Mucosa of gallbladder (tissue), 1 donor: Measurements from ENCODE around the gene MITF. TPM values are rescaled to one million over a fixed set of nuclear protein-coding genes. Genes with fewer than 3 reads are reported as not detected.
"Not testable (repeated sequence)": the region's sequence is repeated elsewhere in the genome, so short reads cannot be mapped to it uniquely, and the experiment has no call there.

Experiments
- DNase-seq: peaks from one replicate; pipeline ENCODE4 v3.0.0-alpha.2; 2020; ENCODE audit warnings: low spot score
- total RNA-seq: library from RNA; stranded (reverse); gene quantifications from one replicate; pipeline ENCODE4 v1.2.1, GENCODE V29; 2021
- donor health status: DM: no; HTN: no; CAD: no.

Gene MITF
- total RNA-seq, 1 donor from 2014 or later: 62.0 TPM

DNA sequence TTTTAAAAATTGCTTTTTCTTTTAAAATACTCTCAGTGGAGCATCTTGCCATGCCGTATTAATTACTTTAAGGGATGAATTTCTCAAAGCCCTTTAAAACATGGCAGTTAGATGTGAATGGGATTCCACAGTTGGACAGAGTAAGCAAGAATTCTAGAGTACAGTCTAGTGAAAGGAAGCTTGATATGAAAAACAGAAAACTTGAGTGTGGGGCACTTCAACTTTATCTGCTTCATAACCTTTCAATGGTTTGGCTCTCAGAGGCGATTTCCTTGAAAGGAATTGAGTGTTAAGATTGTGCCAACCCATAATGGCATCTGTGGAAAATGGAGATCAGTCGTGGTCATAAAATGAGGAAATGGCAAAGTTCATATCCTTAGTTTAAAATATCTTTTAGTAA, 132.6 kb downstream of the MITF start:
- no peak for DNase-seq

DNA sequence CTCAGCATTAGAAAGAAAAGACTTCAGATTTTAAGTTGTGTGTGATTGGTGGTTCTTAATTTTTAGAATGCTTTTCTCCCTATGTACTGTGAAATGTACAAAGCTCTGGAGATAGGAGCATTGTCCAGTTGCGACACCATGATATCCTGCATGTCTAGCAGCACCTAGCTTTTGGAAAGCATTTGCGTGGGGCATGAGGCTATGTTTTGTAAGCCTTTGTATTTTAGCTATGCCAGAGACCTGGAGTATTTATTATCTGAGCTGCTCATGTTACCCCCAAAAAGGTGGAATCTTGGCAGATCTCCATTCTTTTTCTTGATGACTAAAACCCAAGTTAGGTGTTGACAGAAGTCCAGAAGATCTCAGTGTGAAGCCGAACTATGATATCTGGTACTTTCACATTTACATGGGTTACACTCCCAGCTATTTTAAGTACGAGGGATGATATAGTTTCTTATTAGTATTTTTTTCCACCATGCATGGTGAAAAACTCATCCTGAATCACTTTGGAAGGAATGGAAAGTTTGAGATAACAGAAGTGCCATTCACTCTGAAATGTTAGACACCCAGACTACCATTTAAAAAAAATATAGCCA, 133.6 kb downstream of the MITF start:
- DNase-seq: no peak

- DNase-seq: no peak
Measured at GRCh38 chr3:69876073-69876472, 136.8 kb downstream of the MITF start.

DNA sequence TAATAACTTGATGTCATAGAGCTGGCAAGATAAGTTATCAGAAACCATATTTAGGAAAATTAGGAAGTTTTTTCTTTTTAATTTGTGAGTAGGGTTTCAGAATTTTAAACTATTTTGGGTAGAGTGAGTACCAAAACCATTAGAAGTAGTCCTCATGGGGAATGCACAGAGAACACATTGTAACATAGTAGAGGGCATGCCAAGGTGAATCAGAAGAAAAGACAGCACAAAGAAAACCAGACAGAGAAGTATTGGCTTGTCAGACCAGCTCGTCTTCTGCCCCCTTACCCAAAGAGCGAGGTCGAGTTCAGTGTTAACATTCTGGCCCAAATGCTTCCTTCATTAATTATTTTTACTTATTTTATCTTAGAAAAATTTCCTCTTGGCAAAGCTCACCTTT, 139.0 kb downstream of the MITF start:
- no peak for DNase-seq

DNA sequence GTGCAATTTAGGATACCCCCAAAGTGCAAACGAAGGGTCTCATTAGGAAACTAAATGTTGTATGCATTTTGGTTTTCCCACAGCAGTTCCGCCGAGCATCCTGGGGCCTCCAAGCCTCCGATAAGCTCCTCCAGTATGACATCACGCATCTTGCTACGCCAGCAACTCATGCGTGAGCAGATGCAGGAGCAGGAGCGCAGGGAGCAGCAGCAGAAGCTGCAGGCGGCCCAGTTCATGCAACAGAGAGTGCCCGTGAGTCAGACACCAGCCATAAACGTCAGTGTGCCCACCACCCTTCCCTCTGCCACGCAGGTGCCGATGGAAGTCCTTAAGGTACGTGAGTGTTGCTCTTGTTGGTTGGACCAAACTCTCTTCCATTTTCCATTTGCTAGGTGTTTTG, 139.8 kb downstream of the MITF start:
- DNase-seq: no peak

GRCh38 chr3:69880069-69880640, 140.9 kb downstream of the MITF start:
- DNase-seq: no peak

- no peak for DNase-seq
Measured at GRCh38 chr3:69881051-69881450, 141.8 kb downstream of the MITF start.

- no peak for DNase-seq
Measured at GRCh38 chr3:69881756-69882428, 142.6 kb downstream of the MITF start.

DNA sequence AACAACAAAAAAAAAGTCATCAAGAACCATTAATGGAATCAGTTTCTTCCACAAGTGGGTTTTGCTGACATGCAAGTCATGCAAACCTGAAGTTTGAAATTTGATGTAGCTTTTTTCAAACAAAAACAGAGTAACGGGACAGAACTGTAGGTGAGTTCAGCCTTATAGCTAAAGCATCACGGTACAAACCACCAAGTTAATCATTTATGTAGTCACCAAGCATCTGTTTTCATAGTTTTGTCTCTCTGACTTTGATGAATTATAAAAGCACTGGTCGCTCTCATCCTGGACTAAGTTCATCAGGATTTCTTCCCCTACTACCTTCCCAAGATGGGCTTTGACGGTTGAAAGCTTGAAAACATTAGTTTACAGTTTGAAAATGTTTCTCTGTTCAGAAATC, 143.3 kb downstream of the MITF start:
- no peak for DNase-seq

GRCh38 chr3:69888040-69888942, 149.0 kb downstream of the MITF start:
- DNase-seq: no peak

GRCh38 chr3:69888943-69889315, 149.7 kb downstream of the MITF start:
- no peak for DNase-seq

DNA sequence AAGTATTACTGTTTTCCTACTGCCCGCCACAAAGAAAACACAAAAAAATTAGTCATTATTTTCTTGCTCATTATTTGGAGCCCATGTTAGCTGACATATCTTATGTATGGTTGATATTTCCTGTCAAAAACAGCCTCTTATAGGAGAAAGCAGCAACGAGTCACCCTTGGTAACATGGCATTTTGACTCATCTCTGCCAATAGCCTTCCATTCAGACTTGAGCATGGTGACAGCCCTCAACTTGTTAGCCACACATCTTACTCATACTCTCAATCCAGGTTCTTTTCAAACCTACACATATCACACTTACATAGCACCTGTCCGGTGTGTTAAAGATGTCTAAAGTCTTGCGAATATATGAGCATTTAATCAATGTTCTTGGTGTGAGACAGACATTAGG, 150.8 kb downstream of the MITF start:
- DNase-seq: no peak

DNA sequence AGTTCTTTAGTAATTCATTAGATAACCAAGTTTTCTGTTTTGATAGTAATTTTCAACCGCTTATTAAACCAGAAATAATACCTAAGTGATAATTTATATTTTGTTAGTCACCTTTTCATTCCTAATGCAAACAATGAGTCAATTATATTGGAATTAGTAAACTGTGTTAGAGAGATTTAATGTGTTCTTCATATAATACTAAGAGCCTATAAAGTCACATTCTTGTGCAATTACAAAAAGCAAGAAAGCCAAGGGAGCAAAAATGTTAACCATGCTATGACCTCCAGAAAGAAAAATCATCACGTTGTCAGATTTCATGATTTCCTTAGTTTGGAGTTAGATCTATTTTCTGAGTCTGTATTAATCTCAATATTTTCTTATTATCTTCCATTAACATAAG, 151.4 kb downstream of the MITF start:
- no peak for DNase-seq

- DNase-seq: no peak
Measured at GRCh38 chr3:69892706-69893105, 153.4 kb downstream of the MITF start.

GRCh38 chr3:69893274-69893673, 154.0 kb downstream of the MITF start:
- no peak for DNase-seq

GRCh38 chr3:69896095-69896494, 156.8 kb downstream of the MITF start:
- DNase-seq: no peak

DNA sequence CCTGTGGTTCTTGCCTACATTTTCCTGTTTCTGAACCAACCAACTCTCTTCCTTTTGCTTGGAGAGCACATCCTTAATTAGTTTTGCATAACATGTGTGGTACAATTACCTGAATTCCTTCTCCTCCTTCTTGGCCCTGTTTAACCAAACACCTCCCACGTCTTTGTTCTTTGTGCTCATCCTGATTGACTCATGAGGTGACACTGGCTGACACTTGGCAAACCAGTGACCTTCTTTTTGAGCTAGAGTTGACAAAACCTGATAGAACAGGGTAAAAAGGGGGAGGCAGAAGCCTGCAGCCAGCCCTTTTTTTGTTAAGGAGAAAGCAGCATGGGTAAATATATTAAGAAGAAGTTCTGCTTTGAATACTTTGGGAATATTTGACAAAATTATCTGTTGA, 161.1 kb downstream of the MITF start:
- no peak for DNase-seq

GRCh38 chr3:69901802-69902201, 162.5 kb downstream of the MITF start:
- no peak for DNase-seq

DNA sequence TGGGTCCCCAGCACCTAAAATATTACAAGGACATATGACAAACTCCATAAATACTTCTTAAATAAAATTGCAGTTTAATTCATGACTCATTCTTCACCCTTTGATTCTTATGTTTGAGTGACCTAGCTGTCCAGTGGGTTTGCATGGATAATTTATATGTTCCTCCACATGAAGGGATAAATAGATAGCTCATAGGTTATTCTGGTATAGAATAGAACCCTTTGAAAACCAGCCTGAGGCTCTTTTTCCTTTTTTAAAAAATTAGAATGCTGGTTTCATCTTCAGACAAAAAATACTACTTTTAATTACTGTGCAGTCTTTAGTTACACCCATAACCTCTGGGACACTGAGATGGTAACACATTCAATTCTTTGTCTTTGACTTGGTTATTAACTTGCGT, 163.1 kb downstream of the MITF start:
- no peak for DNase-seq

DNA sequence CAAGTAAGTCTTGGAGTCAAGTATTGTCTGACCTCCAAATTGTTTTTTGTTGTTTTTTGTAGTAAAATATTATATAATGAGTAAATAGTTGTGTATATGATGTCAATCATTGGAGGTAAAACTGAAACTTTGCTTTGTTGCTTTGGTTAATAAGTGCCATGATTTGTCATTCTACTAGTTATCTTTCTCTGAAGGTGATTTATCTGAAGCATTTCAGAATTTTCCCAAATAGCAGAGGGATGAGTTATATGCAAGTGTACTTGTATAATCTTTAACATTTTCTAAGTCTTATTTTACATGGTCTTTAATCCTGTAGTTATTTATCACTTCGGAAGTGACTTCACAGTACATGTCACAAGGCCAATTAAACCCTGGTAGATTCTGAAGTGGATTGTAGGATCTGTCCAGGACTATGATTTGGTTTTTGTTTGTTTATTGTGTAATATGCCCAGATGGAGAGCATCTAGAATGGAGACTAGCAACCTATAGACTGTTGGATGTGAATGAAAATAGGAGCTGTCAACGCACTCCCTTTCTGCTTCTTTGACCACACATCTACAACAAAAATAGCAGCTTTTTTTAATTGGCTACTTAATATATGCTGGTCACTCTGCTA, 167.2 kb downstream of the MITF start:
- DNase-seq: no peak

DNA sequence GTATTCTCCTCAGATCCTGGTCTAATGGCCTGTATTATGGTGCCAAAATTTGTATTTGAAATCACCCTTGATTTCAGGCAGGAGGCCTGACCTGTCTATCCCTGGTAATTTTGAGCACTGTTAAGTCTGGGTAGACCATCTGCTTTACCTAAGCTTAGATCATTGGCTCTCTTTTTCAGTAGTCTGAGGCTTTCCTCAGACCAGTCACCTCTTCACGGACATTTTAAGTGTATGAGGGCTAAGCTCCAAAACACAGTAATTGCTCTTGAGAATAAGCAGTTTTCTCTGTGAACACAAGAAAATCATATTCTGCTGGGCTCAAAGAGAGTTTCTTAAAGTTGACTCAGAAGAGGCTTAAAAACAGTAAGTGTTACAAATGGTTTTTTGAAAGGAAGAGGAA, 168.3 kb downstream of the MITF start:
- DNase-seq: no peak

DNA sequence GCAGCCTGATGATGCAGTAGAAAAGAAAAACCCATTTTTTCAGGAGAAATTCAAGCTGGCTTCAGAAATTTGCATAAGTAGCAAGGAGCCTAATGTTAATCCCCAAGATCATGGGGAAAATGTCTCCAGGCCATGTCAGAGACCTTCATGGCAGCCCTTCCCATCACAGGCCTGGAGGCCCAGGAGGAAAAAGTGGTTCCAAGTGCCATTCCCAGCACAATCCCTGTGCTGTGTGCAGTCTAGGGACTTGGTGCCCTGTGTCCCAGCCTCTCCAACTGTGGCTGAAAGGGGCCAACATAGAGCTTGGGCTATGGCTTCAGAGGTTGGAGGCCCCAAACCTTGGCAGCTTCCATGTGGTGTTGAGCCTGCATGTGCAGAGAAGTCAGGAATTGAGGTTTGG, 170.6 kb downstream of the MITF start:
- not testable (repeated sequence) for DNase-seq
